Activated CD8-positive, alpha-beta memory T cell treated with anti-CD3 and anti-CD28 coated beads for 36 hours (primary cell): ENCODE data around the gene TTC16. TPM values are rescaled to one million over a fixed set of nuclear protein-coding genes. Genes with fewer than 3 reads are reported as not detected.

Experiments used
- CTCF ChIA-PET: fragments of 350-600 bp; sonication (Branson Sonifier 250); formaldehyde crosslinking; loops from one replicate; lab custom pipeline; 2021; ENCODE audit warnings: antibody characterized with exemption; lab: Charles Lee
- POLR2A ChIA-PET: fragments of 350-600 bp; sonication (Branson Sonifier 250); formaldehyde crosslinking; loops from one replicate; lab custom pipeline; 2021; ENCODE audit warnings: antibody characterized with exemption; lab: Charles Lee
- total RNA-seq, 2 experiments: library from RNA; stranded (reverse); gene quantifications; one replicate each; pipeline ENCODE4 v1.2.3, GENCODE V29; 2021

The TTC16 gene
- total RNA-seq, 2 experiments from 2014 or later: 1.3 to 1.4 TPM

DNA sequence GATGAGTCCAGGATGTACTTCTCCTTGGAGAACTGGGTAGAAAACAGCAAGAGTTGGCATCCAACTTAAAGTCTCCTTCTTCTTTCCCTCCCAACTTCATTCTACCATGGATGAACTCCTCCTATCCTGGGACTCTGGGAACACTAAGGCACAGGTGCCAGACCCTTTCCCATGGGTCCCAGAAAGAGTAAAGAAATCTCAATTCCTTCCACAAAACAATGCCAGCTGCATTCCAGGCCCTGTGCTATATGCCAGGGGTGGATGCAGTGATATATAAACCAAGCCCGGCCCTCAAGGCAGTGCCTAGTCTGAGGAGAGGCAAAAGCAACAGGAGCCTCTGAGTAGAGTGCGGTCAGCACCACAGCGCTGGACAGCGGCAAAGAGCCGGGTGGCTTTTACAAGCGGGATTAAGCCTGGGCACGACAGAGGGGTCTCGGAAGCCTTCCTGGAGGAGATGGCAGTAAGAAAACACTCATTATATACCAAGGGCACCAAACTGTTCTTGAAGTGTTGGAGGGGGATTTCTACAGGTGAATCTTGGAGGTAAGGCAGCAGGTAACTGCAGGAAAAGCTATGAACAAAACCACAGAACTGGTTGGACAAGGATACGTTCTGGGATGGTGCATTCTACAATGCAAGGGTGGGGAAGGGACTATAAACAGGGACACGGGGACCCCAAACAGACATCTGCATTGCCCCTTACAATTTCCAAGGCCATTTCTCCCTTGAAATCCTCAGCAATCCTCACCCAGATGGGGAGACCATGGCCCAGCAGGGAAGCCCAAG, 35.6 kb downstream of the TTC16 start:
- CTCF ChIA-PET: interaction anchor here (0.5 to 1.0 kb wide), 3 partner anchors 33 to 119 kb away, joined by 3 to 4 read pairs (median 4); no protein-coding TSS in a partner anchor
- POLR2A ChIA-PET: no interaction called here

DNA sequence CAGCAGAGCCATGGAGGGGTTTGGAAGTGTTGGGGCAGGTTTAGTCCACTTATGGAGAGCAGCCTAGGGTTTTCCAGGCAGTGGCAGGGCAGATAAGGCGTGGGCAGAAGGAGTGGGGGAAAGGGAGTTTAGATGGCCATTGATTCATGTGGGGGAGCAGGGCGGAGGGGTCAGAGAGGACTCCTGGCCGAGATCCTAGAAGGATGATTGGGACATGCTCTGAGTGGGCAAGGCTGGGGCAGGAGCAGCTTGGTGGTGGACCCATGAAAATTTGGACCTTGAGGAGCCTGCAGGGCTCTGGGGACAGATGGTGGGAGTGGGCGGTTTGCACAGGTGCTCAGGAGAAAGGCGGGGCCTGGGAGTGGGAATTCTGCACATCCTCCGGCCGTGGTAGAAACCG, 37.3 kb downstream of the TTC16 start:
- CTCF ChIA-PET: interaction anchor here (0.5 to 1.1 kb wide), 2 partner anchors 138 to 298 kb away, joined by 3 to 4 read pairs; no protein-coding TSS in a partner anchor

GRCh38 chr9:127753622-127754021, 37.7 kb downstream of the TTC16 start:
- ChIA-PET POLR2A (no interaction called here), CTCF (interaction anchor here (1.1 kb wide), 1 partner anchor 299 kb away, joined by 3 read pairs; no protein-coding TSS in a partner anchor)

More for the DNA sequence above, 37.3 kb downstream of the TTC16 start:
- POLR2A ChIA-PET: no interaction called here

- CTCF ChIA-PET: interaction anchor here (0.6 to 1.1 kb wide), 2 partner anchors 20 to 299 kb away, joined by 3 read pairs; partner anchors contain the start of gene TOR2A
- POLR2A ChIA-PET: no interaction called here
Measured at GRCh38 chr9:127754099-127755060, 38.5 kb downstream of the TTC16 start.

DNA sequence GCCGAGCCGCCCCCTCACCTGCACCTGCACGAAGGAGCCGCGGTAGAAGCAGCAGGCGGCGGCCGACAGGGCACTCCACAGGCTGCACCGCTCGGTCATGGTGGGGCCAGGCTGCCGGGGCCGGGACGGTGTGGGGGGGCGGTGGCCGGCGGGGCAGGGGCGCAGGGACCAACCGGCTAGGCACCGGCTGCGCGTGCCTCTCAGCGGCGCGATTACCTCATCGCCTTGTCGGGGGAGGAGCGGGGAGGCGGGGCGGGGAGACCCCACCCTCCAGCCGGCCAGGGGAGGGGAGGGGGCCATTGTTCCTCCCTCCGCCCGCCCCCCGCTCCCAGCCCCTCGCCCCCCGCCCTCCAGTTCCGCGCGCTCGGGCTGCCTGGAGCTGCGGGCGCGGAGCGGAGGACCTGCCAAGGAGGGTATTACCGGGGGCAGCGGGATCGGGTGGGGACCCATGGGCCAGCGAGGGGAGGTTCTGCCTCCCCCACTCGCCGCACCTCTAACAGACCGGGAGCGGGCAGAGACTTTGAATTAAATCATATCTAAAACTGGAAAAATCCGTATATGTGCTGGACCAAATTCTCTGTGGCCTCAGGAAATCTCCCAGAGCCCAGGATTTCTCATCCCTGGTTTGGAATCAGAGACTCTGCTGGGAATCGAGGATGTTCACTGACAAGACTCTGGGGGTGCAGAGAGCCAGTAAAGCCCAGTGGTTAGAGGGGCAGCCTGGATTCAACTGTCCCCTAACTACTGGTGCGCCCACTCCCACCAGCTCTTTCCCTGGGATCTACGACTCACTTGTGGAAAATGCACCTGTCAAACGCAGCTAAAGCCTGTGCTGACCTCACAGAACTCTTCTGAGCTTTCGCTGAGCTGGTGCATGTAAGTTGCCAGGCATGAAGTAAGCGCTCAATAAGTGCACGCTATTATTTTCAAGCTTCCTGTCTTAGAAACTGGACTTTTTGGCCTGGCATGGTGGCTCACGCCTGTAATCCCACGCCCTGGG, 39.5 kb downstream of the TTC16 start:
- ChIA-PET CTCF (interaction anchor here (0.9 kb wide), 2 partner anchors 21 to 157 kb away, joined by 3 read pairs; partner anchors contain the start of gene TOR2A), POLR2A (no interaction called here)

- POLR2A ChIA-PET: interaction anchor here (0.6 kb wide), 1 partner anchor 100 kb away, joined by 6 read pairs; no protein-coding TSS in a partner anchor
- CTCF ChIA-PET: interaction anchor here (0.9 to 1.4 kb wide), 2 partner anchors 22 to 23 kb away, joined by 3 read pairs; partner anchors contain the start of genes SH2D3C and TOR2A
Measured at GRCh38 chr9:127756233-127756632, 40.4 kb downstream of the TTC16 start.

DNA sequence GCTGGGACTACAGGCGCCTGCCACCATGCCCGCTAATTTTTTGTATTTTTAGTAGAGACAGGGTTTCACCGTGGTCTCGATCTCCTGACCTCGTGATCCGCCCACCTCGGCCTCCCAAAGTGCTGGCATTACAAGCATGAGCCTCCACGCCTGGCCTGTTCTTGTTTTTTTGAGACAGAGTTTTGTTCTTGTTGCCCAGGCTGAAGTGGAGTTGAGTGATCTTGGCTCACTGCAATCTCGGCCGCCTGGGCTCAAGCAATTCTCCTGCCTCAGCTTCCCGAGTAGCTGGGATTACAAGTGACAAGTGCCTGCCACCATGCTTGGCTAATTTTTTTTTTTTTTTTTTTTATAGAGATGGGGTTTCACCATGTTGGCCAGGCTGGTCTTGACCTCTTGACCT, 40.9 kb downstream of the TTC16 start:
- CTCF ChIA-PET: interaction anchor here (1.2 to 1.4 kb wide), 3 partner anchors 22 to 165 kb away, joined by 3 read pairs; partner anchors contain the start of gene SH2D3C

GRCh38 chr9:127758843-127759242, 43.0 kb downstream of the TTC16 start:
- ChIA-PET CTCF (interaction anchor here (1.3 kb wide), 1 partner anchor 24 kb away, joined by 3 read pairs; the partner anchor contains the start of gene TOR2A), POLR2A (no interaction called here)

More for the DNA sequence above, 40.9 kb downstream of the TTC16 start:
- POLR2A ChIA-PET: interaction anchor here (0.6 kb wide), 1 partner anchor 100 kb away, joined by 6 read pairs; no protein-coding TSS in a partner anchor

DNA sequence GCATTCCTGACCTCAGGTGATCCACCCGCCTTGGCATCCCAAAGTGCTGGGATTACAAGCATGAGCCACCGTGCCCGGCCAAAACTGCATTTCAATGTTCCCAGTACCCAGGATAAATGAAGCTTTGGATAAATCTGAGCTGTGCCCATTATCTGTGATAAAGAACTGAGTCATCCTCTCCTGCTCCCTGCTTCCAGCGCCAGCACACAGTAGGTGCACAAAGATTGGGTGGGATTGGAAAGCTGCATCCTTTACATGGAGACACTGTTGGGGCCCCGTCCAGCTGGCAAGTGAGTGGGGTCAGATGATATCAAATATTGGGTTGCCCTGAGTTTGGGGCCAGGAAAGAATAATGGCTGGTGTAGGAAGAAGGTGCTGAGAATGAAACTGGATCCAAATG, 45.2 kb downstream of the TTC16 start:
- CTCF ChIA-PET: no interaction called here
- POLR2A ChIA-PET: no interaction called here

DNA sequence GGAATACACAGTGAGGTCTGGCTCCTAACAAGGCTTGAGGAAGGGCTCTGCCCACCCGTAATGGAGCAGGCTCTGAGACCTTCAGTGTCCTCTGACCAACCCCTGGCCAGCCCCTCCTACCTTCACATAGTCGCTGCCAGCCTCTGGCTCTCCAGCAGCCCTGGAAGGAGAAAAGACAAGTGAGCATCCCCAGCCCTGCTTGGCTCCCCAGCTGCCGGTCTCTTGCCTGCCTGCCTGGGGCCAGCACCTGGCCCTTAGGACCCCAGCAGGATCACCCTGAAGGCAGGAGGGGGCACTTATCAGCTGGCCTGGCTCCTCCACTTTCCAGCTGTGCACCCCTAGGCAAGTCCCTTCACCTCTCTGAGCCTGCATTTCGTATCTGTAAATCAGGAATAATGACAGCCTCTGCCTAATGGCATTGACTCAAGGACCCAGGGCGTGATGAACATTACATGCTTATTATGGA, 45.6 kb downstream of the TTC16 start:
- CTCF ChIA-PET: interaction anchor here (1.2 kb wide), 1 partner anchor 91 kb away, joined by 3 read pairs; no protein-coding TSS in a partner anchor
- POLR2A ChIA-PET: no interaction called here

DNA sequence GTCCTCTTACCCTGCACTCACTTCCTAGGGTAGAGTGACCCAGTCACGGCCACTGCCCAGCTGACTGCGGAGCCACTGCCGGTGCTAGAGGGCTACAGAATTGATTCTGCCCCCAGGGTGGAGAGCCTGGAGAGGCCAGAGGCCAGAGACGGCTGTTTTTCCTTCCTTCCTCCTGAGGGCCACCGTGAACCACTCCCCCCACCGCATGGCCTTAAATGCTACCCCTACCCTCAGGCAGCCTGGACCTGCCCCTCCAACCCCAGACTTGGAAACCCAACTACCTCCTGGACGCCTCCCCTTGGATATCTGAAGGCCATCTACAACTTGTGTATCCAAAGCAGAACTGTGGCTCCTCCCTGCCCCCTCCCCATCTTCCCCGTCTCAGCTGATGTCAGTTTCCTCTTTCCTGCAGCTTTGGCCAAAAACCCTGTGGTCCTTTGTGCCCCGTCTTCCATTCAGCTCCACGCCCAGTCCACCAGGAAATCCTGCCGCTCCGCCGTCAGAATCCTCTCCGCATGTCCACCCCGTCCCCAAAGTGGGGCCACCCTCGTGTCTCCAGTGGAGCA, 46.3 kb downstream of the TTC16 start:
- POLR2A ChIA-PET: no interaction called here
- CTCF ChIA-PET: interaction anchor here (1.0 to 1.2 kb wide), 2 partner anchors 90 to 159 kb away, joined by 3 to 4 read pairs; no protein-coding TSS in a partner anchor

DNA sequence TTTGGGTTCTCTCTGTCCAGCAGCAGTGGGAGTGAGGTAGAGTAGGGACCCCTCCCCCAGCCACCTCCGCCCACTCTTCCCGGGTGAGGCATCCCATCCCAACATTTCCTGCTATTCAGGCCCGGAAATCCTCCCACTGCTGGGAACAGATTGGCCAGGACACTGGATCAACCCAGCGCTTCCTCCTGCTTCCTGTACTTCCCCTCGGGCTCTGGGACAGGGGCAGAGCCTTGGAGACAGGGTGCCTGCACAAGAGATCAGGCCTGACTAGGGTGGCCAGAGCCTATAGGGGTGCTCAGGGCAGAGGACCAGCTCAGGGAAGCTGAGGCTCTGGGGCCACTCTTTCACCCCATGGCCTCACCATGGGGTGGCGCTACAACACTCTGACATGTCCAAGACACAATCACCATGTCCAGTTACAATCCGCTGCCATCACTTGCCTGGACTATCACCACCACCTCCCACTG, 48.1 kb downstream of the TTC16 start:
- POLR2A ChIA-PET: no interaction called here

GRCh38 chr9:127765418-127765817, 49.5 kb downstream of the TTC16 start:
- ChIA-PET POLR2A (interaction anchor here (1.1 to 1.2 kb wide), 2 partner anchors 27 to 328 kb away, joined by 3 read pairs; no protein-coding TSS in a partner anchor), CTCF (interaction anchor here (0.7 to 1.3 kb wide), 5 partner anchors 18 to 165 kb away, joined by 3 to 7 read pairs (median 3); partner anchors contain the start of genes CDK9 and PIP5KL1)

More for the DNA sequence above, 48.1 kb downstream of the TTC16 start:
- CTCF ChIA-PET: interaction anchor here (0.5 to 1.9 kb wide), 7 partner anchors 8 to 157 kb away, joined by 3 to 9 read pairs (median 4); partner anchors contain the start of gene CDK9

- CTCF ChIA-PET: interaction anchor here (0.6 to 1.8 kb wide), 8 partner anchors 9 to 182 kb away, joined by 3 to 5 read pairs (median 4); partner anchors contain the start of genes SH2D3C and TOR2A
- POLR2A ChIA-PET: no interaction called here
Measured at GRCh38 chr9:127767410-127767809, 51.5 kb downstream of the TTC16 start.

GRCh38 chr9:127767909-127768331, 52.0 kb downstream of the TTC16 start:
- POLR2A ChIA-PET: no interaction called here

DNA sequence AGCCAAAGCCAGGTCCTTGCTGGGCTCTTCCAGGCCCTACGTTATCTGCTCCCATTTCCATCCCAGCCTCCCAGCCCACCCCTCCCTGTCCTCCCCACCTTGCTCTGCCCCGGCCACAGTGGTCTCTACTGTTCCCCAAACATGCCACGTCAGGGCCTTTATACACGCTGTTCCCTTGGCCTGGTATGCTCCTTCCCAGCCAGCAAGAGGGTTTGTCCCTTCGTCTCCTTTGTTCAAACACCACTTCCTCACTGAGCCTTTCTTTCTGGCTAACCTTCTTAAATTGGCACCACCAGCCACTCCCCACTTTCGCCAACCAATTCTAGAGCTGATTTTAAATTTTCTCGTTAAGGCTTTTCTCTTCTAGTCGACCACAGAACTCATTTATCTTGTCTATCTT, 52.8 kb downstream of the TTC16 start:
- POLR2A ChIA-PET: no interaction called here
- CTCF ChIA-PET: interaction anchor here (1.0 to 1.7 kb wide), 4 partner anchors 16 to 152 kb away, joined by 3 to 5 read pairs (median 4); partner anchors contain the start of gene CDK9

More at GRCh38 chr9:127767909-127768331, 52.0 kb downstream of the TTC16 start:
- CTCF ChIA-PET: interaction anchor here (0.8 to 1.8 kb wide), 7 partner anchors 8 to 181 kb away, joined by 3 to 5 read pairs (median 4); partner anchors contain the start of genes SH2D3C and TOR2A
